SK-N-SH treated with all-trans-retinoic acid at 6 μM for 48 hours (cell line): ENCODE data around the gene TBXA2R.
A peak's percentile ranks its signal among the peaks of the same experiment; 100 is the strongest.

ENCODE experiments used
- ATAC-seq: fragments of 200-7000 bp; cut with Tn5 transposase; 3 replicates; pipeline ENCODE4 v1.9.1; 2020; ENCODE audit warnings: mild to moderate bottlenecking, moderate library complexity
- ARNTL ChIP-seq: fragments of 450-650 bp; formaldehyde crosslinking; IDR thresholded peaks from 2 replicates; pipeline ENCODE4 v1.5.0; 2020; ENCODE audit warnings: low read depth, mild to moderate bottlenecking, moderate library complexity, borderline replicate concordance
- BACH2 ChIP-seq: fragments of 250-450 bp; sonication (Bioruptor Pico); IDR thresholded peaks from 2 replicates; pipeline ENCODE4 v1.9.0; 2021; ENCODE audit warnings: mild to moderate bottlenecking, borderline replicate concordance
- CSDC2 ChIP-seq: fragments of 250-450 bp; sonication (Bioruptor Pico); IDR thresholded peaks from 2 replicates; pipeline ENCODE4 v1.5.0; 2020; ENCODE audit warnings: mild to moderate bottlenecking, moderate library complexity
- ESRRG ChIP-seq: fragments of 250-450 bp; sonication (Bioruptor Pico); IDR thresholded peaks from 2 replicates; pipeline ENCODE4 v1.6.1; 2021; ENCODE audit warnings: mild to moderate bottlenecking
- GLIS3 ChIP-seq: fragments of 250-450 bp; sonication (Bioruptor Pico); IDR thresholded peaks from 2 replicates; pipeline ENCODE4 v1.5.0; 2020; ENCODE audit warnings: mild to moderate bottlenecking, moderate library complexity
- ISL1 ChIP-seq: fragments of 250-450 bp; sonication (Bioruptor Pico); IDR thresholded peaks from 2 replicates; pipeline ENCODE4 v2.1.2; 2022; ENCODE audit warnings: mild to moderate bottlenecking, moderate library complexity
- OSR1 ChIP-seq: fragments of 250-450 bp; sonication (Bioruptor Pico); IDR thresholded peaks from 2 replicates; pipeline ENCODE4 v1.8.0; 2022; ENCODE audit warnings: moderate library complexity, mild to moderate bottlenecking, inconsistent platforms
- PPARA ChIP-seq: fragments of 250-450 bp; sonication (Bioruptor Pico); IDR thresholded peaks from 2 replicates; pipeline ENCODE4 v1.5.0; 2020; ENCODE audit warnings: mild to moderate bottlenecking, borderline replicate concordance
- RARB ChIP-seq: fragments of 250-450 bp; sonication (Bioruptor Pico); IDR thresholded peaks from 2 replicates; pipeline ENCODE4 v1.8.0; 2021; ENCODE audit warnings: mild to moderate bottlenecking, moderate library complexity
- SNAI2 ChIP-seq: fragments of 250-450 bp; sonication (Bioruptor Pico); IDR thresholded peaks from 2 replicates; pipeline ENCODE4 v1.5.0; 2020; ENCODE audit warnings: mild to moderate bottlenecking, moderate library complexity
- TCF4 ChIP-seq: fragments of 250-450 bp; sonication (Bioruptor Pico); IDR thresholded peaks from 2 replicates; pipeline ENCODE4 v1.8.0; 2021; ENCODE audit warnings: mild to moderate bottlenecking, moderate library complexity, borderline replicate concordance
- TOX ChIP-seq: fragments of 250-450 bp; sonication (Bioruptor Pico); IDR thresholded peaks from 2 replicates; pipeline ENCODE4 v1.8.0; 2021; ENCODE audit warnings: mild to moderate bottlenecking, moderate library complexity, borderline replicate concordance
- ZC3H10 ChIP-seq: fragments of 250-450 bp; sonication (Bioruptor Pico); IDR thresholded peaks from 2 replicates; pipeline ENCODE4 v1.5.1; 2021; ENCODE audit warnings: mild to moderate bottlenecking, moderate library complexity
- ZFP3 ChIP-seq: fragments of 250-450 bp; sonication (Bioruptor Pico); IDR thresholded peaks from 2 replicates; pipeline ENCODE4 v1.5.0; 2020; ENCODE audit warnings: mild to moderate bottlenecking, moderate library complexity
- ZFP30 ChIP-seq: fragments of 450-650 bp; formaldehyde crosslinking; IDR thresholded peaks from 2 replicates; pipeline ENCODE4 v1.5.0; 2022; ENCODE audit warnings: mild to moderate bottlenecking, moderate library complexity
- ZNF565 ChIP-seq: fragments of 450-650 bp; formaldehyde crosslinking; conservative IDR thresholded peaks from 2 replicates; pipeline ENCODE4 v1.5.0; 2020; ENCODE audit warnings: low read depth, mild to moderate bottlenecking, moderate library complexity
- ZNF70 ChIP-seq: fragments of 450-650 bp; formaldehyde crosslinking; IDR thresholded peaks from 2 replicates; pipeline ENCODE4 v1.5.0; 2020; ENCODE audit warnings: mild to moderate bottlenecking, moderate library complexity
- TF ChIP-seq, protein P1 (sequence below): fragments of 250-450 bp; sonication (Bioruptor Pico); IDR thresholded peaks from 2 replicates; pipeline ENCODE4 v1.8.0; 2021; ENCODE audit warnings: low read depth, mild to moderate bottlenecking, moderate library complexity, borderline replicate concordance
- TF ChIP-seq, protein P2 (sequence below): fragments of 250-450 bp; sonication (Bioruptor Pico); IDR thresholded peaks from 2 replicates; pipeline ENCODE4 v1.5.0; 2020; ENCODE audit warnings: mild to moderate bottlenecking, moderate library complexity
- TF ChIP-seq, protein P3 (sequence below): fragments of 250-450 bp; sonication (Bioruptor Pico); IDR thresholded peaks from 2 replicates; pipeline ENCODE4 v1.5.1; 2021; ENCODE audit warnings: mild to moderate bottlenecking, moderate library complexity
- TF ChIP-seq, protein P4 (sequence below): fragments of 250-450 bp; sonication (Bioruptor Pico); IDR thresholded peaks from 2 replicates; pipeline ENCODE4 v1.8.0; 2020; ENCODE audit warnings: mild to moderate bottlenecking, moderate library complexity, borderline replicate concordance
- TF ChIP-seq, protein P5 (sequence below): fragments of 250-450 bp; sonication (Bioruptor Pico); IDR thresholded peaks from 2 replicates; pipeline ENCODE4 v1.5.1; 2020; ENCODE audit warnings: low read depth, mild to moderate bottlenecking, moderate library complexity

Gene TBXA2R

DNA sequence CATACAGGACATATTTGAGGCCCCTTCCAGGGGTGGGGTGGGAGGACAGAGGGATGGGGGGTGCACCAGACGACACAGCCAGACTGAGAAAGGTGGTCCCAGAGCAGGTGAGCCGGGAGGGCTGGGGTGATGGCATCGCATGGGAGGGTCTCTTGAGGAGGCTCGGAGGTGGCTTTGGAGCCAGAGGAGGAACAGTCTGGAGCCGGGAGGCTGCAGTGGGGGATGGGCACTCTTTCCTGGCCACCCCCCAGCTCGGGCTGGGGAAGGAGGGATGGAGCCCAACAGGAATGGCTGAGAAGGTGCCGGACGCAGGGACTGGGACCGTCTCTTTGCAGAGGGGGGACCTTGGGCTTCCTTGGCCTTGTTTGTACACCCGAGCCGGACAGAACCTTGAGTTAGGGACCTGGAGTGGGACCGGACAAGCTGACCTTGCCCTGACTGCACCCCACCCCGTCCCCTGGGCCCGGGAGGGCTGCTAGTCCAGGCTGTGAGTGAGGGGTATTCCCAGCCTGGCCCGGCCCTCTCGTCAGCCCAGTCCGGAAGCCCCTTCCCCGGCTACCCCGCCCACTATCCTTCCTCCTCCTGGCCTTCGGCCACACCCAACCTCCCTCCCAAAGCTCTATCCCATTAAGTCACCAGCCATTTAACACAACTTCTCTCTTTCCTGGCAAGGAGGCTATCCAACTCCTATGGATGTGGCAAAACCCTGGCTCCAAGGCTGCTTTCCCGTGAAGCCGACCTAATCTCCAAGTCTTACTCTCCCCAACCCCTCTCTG is 816 bp upstream of the TBXA2R start:
- ATAC-seq = no peak; the same call in 2 of the 3 replicates
- TF ChIP-seq SNAI2 (CRISPR knock-in tag) (no peak), ARNTL (no peak), GLIS3 (CRISPR knock-in tag) (no peak), ZNF70 (CRISPR knock-in tag) (no peak), TCF4 (no peak; the same call in 1 of the 2 replicates), ZNF565 (CRISPR knock-in tag) (no peak), PPARA (CRISPR knock-in tag) (no peak), ZFP30 (CRISPR knock-in tag) (no peak), ESRRG (no peak), TOX (CRISPR knock-in tag) (no peak), ZFP3 (CRISPR knock-in tag) (no peak), ISL1 (CRISPR knock-in tag) (no peak), RARB (no peak)
- TF ChIP-seq, protein P1, sequence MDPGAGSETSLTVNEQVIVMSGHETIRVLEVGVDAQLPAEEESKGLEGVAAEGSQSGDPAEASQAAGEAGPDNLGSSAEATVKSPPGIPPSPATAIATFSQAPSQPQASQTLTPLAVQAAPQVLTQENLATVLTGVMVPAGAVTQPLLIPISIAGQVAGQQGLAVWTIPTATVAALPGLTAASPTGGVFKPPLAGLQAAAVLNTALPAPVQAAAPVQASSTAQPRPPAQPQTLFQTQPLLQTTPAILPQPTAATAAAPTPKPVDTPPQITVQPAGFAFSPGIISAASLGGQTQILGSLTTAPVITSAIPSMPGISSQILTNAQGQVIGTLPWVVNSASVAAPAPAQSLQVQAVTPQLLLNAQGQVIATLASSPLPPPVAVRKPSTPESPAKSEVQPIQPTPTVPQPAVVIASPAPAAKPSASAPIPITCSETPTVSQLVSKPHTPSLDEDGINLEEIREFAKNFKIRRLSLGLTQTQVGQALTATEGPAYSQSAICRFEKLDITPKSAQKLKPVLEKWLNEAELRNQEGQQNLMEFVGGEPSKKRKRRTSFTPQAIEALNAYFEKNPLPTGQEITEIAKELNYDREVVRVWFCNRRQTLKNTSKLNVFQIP (CRISPR knock-in tag) = no peak
- TF ChIP-seq, protein P2, sequence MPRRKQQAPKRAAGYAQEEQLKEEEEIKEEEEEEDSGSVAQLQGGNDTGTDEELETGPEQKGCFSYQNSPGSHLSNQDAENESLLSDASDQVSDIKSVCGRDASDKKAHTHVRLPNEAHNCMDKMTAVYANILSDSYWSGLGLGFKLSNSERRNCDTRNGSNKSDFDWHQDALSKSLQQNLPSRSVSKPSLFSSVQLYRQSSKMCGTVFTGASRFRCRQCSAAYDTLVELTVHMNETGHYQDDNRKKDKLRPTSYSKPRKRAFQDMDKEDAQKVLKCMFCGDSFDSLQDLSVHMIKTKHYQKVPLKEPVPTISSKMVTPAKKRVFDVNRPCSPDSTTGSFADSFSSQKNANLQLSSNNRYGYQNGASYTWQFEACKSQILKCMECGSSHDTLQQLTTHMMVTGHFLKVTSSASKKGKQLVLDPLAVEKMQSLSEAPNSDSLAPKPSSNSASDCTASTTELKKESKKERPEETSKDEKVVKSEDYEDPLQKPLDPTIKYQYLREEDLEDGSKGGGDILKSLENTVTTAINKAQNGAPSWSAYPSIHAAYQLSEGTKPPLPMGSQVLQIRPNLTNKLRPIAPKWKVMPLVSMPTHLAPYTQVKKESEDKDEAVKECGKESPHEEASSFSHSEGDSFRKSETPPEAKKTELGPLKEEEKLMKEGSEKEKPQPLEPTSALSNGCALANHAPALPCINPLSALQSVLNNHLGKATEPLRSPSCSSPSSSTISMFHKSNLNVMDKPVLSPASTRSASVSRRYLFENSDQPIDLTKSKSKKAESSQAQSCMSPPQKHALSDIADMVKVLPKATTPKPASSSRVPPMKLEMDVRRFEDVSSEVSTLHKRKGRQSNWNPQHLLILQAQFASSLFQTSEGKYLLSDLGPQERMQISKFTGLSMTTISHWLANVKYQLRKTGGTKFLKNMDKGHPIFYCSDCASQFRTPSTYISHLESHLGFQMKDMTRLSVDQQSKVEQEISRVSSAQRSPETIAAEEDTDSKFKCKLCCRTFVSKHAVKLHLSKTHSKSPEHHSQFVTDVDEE (CRISPR knock-in tag) = no peak
- TF ChIP-seq, protein P3, sequence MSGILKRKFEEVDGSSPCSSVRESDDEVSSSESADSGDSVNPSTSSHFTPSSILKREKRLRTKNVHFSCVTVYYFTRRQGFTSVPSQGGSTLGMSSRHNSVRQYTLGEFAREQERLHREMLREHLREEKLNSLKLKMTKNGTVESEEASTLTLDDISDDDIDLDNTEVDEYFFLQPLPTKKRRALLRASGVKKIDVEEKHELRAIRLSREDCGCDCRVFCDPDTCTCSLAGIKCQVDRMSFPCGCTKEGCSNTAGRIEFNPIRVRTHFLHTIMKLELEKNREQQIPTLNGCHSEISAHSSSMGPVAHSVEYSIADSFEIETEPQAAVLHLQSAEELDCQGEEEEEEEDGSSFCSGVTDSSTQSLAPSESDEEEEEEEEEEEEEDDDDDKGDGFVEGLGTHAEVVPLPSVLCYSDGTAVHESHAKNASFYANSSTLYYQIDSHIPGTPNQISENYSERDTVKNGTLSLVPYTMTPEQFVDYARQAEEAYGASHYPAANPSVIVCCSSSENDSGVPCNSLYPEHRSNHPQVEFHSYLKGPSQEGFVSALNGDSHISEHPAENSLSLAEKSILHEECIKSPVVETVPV = no peak
- TF ChIP-seq, protein P4, sequence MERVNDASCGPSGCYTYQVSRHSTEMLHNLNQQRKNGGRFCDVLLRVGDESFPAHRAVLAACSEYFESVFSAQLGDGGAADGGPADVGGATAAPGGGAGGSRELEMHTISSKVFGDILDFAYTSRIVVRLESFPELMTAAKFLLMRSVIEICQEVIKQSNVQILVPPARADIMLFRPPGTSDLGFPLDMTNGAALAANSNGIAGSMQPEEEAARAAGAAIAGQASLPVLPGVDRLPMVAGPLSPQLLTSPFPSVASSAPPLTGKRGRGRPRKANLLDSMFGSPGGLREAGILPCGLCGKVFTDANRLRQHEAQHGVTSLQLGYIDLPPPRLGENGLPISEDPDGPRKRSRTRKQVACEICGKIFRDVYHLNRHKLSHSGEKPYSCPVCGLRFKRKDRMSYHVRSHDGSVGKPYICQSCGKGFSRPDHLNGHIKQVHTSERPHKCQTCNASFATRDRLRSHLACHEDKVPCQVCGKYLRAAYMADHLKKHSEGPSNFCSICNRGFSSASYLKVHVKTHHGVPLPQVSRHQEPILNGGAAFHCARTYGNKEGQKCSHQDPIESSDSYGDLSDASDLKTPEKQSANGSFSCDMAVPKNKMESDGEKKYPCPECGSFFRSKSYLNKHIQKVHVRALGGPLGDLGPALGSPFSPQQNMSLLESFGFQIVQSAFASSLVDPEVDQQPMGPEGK (CRISPR knock-in tag) = no peak

DNA sequence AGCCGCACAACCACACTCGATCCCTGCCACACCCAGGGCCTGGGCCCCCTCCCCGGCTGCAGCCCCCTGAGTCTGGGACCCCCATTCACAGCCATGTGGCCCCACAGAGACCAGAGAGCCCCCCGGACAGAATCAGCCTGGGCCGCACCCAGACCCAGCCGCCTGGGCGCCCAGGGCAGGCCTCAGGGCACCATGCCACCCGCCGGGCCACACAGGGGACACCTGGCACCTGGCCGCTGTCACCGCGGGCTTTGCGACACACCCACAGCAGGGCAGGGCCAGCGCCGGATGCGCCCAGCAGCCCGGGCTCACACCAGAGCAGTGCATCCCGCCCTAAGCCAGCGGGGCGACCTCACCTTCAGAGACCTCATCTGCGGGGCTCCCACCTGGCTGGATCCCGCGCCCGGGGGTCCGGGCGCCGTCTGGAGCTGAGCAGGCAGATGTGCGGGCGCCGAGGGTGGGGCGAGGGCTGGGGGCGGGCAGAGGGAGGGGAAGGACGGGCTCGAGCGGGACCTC is 443 bp downstream of the TBXA2R start:
- ATAC-seq = peak; percentile 70
- TF ChIP-seq BACH2 (CRISPR knock-in tag) (no peak), CSDC2 (CRISPR knock-in tag) (no peak), TOX (CRISPR knock-in tag) (no peak), TCF4 (no peak), ZFP30 (CRISPR knock-in tag) (no peak), OSR1 (CRISPR knock-in tag) (no peak), ISL1 (CRISPR knock-in tag) (no peak), ZC3H10 (CRISPR knock-in tag) (no peak), ARNTL (no peak), PPARA (CRISPR knock-in tag) (no peak)
- TF ChIP-seq, protein P1 (CRISPR knock-in tag) = no peak
- TF ChIP-seq, protein P3 = no peak
- TF ChIP-seq, protein P4 (CRISPR knock-in tag) = no peak
- TF ChIP-seq, protein P5, sequence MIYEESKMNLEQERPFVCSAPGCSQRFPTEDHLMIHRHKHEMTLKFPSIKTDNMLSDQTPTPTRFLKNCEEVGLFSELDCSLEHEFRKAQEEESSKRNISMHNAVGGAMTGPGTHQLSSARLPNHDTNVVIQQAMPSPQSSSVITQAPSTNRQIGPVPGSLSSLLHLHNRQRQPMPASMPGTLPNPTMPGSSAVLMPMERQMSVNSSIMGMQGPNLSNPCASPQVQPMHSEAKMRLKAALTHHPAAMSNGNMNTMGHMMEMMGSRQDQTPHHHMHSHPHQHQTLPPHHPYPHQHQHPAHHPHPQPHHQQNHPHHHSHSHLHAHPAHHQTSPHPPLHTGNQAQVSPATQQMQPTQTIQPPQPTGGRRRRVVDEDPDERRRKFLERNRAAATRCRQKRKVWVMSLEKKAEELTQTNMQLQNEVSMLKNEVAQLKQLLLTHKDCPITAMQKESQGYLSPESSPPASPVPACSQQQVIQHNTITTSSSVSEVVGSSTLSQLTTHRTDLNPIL (CRISPR knock-in tag) = no peak
